Skeletal muscle tissue (tissue), 4 donors: Measurements from ENCODE around the gene RASA2. TPM values are rescaled to one million over a fixed set of nuclear protein-coding genes. Genes with fewer than 3 reads are reported as not detected.
"Not testable (repeated sequence)": the region's sequence is repeated elsewhere in the genome, so short reads cannot be mapped to it uniquely, and the experiment has no call there.

Experiments
- H3K27ac ChIP-seq: one replicate; pipeline ENCODE4 v1.7.0; 2013; ENCODE audit warnings: mild to moderate bottlenecking, low read depth, low read length, inconsistent platforms
- H3K27me3 ChIP-seq, 3 donors: one replicate each; pipeline ENCODE4 v1.7.0; 2013; ENCODE audit warnings: low read length in 3 of 3; ENCODE audit not compliant: control insufficient read depth in 3 of 3, insufficient read depth in 3 of 3
- H3K36me3 ChIP-seq, 3 donors: one replicate each; pipeline ENCODE4 v1.7.0; 2013; ENCODE audit warnings: low read length in 3 of 3; ENCODE audit not compliant: control insufficient read depth in 3 of 3, insufficient read depth in 3 of 3
- H3K4me1 ChIP-seq, 3 donors: one replicate each; pipeline ENCODE4 v1.7.0; 2013; ENCODE audit warnings: low read length in 3 of 3, mild to moderate bottlenecking in 3 of 3; ENCODE audit not compliant: control insufficient read depth in 3 of 3, insufficient read depth in 3 of 3
- H3K4me3 ChIP-seq, 3 donors: one replicate each; pipeline ENCODE4 v1.7.0; 2013; ENCODE audit warnings: low read length in 3 of 3
- H3K9ac ChIP-seq, 3 donors: one replicate each; pipeline ENCODE4 v1.7.0; 2013; ENCODE audit warnings: low read length in 3 of 3, mild to moderate bottlenecking in 3 of 3, moderate library complexity in 2 of 3, low read depth in 1 of 3
- H3K9me3 ChIP-seq, 3 donors: one replicate each; pipeline ENCODE4 v1.7.0; 2013; ENCODE audit warnings: low read length in 3 of 3; ENCODE audit not compliant: control insufficient read depth in 3 of 3
- total RNA-seq: library from RNA; depleted of rRNA; stranded (reverse); fragments of >200 nt; gene quantifications from one replicate; pipeline ENCODE4 v1.2.3, GENCODE V29; 2014
- donor health status: Osteomylitis.

Gene RASA2
- total RNA-seq, 1 donor from 2014 or later = 9.9 TPM

- Histone ChIP-seq H3K36me3 (peaks cover 0 to 6% (median 0%) of the 10 kb centered on the region in 3 donors), H3K4me3 (no peak overlapping the region), H3K27ac (no peak overlapping the region), H3K27me3 (no peaks in the 10 kb centered on the region), H3K9ac (no peak overlapping the region), H3K4me1 (peaks cover 0 to 2% (median 0%) of the 10 kb centered on the region in 3 donors), H3K9me3 (no peaks in the 10 kb centered on the region)
Measured at GRCh38 chr3:141525814-141526213, 39.0 kb downstream of the RASA2 start.

- Histone ChIP-seq H3K4me3 (no peak overlapping the region), H3K4me1 (peaks cover 0 to 2% (median 0%) of the 10 kb centered on the region in 3 donors), H3K27me3 (no peaks in the 10 kb centered on the region), H3K27ac (no peak overlapping the region), H3K36me3 (peaks cover 0 to 4% (median 0%) of the 10 kb centered on the region in 3 donors), H3K9me3 (no peaks in the 10 kb centered on the region), H3K9ac (no peak overlapping the region)
Measured at GRCh38 chr3:141526709-141527108, 39.9 kb downstream of the RASA2 start.

GRCh38 chr3:141528800-141529199 lies 42.0 kb downstream of the RASA2 start:
- no peak overlapping the region for H3K9ac ChIP-seq
- peaks cover 0 to 2% (median 0%) of the 10 kb centered on the region in 3 donors for H3K4me1 ChIP-seq
- no peak overlapping the region for H3K27ac ChIP-seq
- H3K27me3 ChIP-seq = no peaks in the 10 kb centered on the region
- H3K9me3 ChIP-seq = no peaks in the 10 kb centered on the region
- peaks cover 0 to 4% (median 0%) of the 10 kb centered on the region in 3 donors for H3K36me3 ChIP-seq
- H3K4me3 ChIP-seq = no peak overlapping the region

GRCh38 chr3:141529256-141529655 lies 42.4 kb downstream of the RASA2 start:
- Histone ChIP-seq H3K4me3 (no peak overlapping the region), H3K36me3 (no peaks in the 10 kb centered on the region), H3K9ac (no peak overlapping the region), H3K9me3 (no peaks in the 10 kb centered on the region), H3K4me1 (peaks cover 0 to 2% (median 0%) of the 10 kb centered on the region in 3 donors), H3K27ac (no peak overlapping the region), H3K27me3 (no peaks in the 10 kb centered on the region)

GRCh38 chr3:141529717-141530414 lies 43.0 kb downstream of the RASA2 start:
- no peak overlapping the region for H3K27ac ChIP-seq
- no peak overlapping the region for H3K4me3 ChIP-seq
- no peak overlapping the region for H3K9ac ChIP-seq

GRCh38 chr3:141530415-141530768 lies 43.6 kb downstream of the RASA2 start:
- no peaks in the 10 kb centered on the region for H3K9me3 ChIP-seq
- no peaks in the 10 kb centered on the region for H3K27me3 ChIP-seq
- no peak overlapping the region for H3K4me3 ChIP-seq
- no peak overlapping the region for H3K9ac ChIP-seq
- H3K4me1 ChIP-seq = peaks cover 0 to 2% (median 0%) of the 10 kb centered on the region in 3 donors
- H3K36me3 ChIP-seq = peaks cover 0 to 2% (median 0%) of the 10 kb centered on the region in 3 donors
- no peak overlapping the region for H3K27ac ChIP-seq

More at GRCh38 chr3:141529717-141530414, 43.0 kb downstream of the RASA2 start:
- H3K36me3 ChIP-seq = no peaks in the 10 kb centered on the region
- no peaks in the 10 kb centered on the region for H3K9me3 ChIP-seq
- no peaks in the 10 kb centered on the region for H3K27me3 ChIP-seq
- peaks cover 0 to 2% (median 0%) of the 10 kb centered on the region in 3 donors for H3K4me1 ChIP-seq

GRCh38 chr3:141532609-141533008 lies 45.8 kb downstream of the RASA2 start:
- Histone ChIP-seq H3K27me3 (no peaks in the 10 kb centered on the region), H3K4me3 (no peak overlapping the region), H3K9ac (no peak overlapping the region), H3K36me3 (peaks cover 2 to 6% (median 5%) of the 10 kb centered on the region in 3 donors), H3K9me3 (no peaks in the 10 kb centered on the region), H3K4me1 (peaks cover 0 to 2% (median 0%) of the 10 kb centered on the region in 3 donors), H3K27ac (no peak overlapping the region)

GRCh38 chr3:141536017-141536416 lies 49.2 kb downstream of the RASA2 start:
- not testable (repeated sequence) for H3K9ac ChIP-seq, H3K9me3 ChIP-seq, H3K36me3 ChIP-seq, H3K4me3 ChIP-seq, H3K4me1 ChIP-seq, H3K27me3 ChIP-seq, H3K27ac ChIP-seq

- Histone ChIP-seq H3K9ac (no peak overlapping the region), H3K4me1 (no peaks in the 10 kb centered on the region), H3K36me3 (peaks cover 2 to 11% (median 6%) of the 10 kb centered on the region in 3 donors), H3K9me3 (no peaks in the 10 kb centered on the region), H3K27me3 (no peaks in the 10 kb centered on the region), H3K27ac (no peak overlapping the region), H3K4me3 (no peak overlapping the region)
Measured at GRCh38 chr3:141537856-141538255, 51.0 kb downstream of the RASA2 start.

- Histone ChIP-seq H3K4me1 (no peaks in the 10 kb centered on the region), H3K36me3 (peaks cover 2 to 13% (median 6%) of the 10 kb centered on the region in 3 donors), H3K4me3 (no peak overlapping the region), H3K9ac (no peak overlapping the region), H3K27ac (no peak overlapping the region), H3K27me3 (no peaks in the 10 kb centered on the region), H3K9me3 (no peaks in the 10 kb centered on the region)
Measured at GRCh38 chr3:141538568-141539240, 51.9 kb downstream of the RASA2 start.
